Psoas muscle (tissue), 8 donors: ENCODE data around the gene MICU1. TPM values are rescaled to one million over a fixed set of nuclear protein-coding genes. Genes with fewer than 3 reads are reported as not detected.
A peak's percentile ranks its signal among the peaks of the same experiment; 100 is the strongest.
"Not testable (repeated sequence)": the region's sequence is repeated elsewhere in the genome, so short reads cannot be mapped to it uniquely, and the experiment has no call there.

ENCODE experiments used
- ATAC-seq, 4 donors: fragments of 200-7000 bp; cut with Tn5 transposase; one replicate each; pipeline ENCODE4 v1.9.1; 2020; ENCODE audit warnings: moderate library complexity in 3 of 4, mild to moderate bottlenecking in 2 of 4
- DNase-seq, 2 donors: peaks; one replicate each; pipeline ENCODE4 v3.0.0-alpha.2; 2020
- H3K27ac ChIP-seq: fragments of 200-600 bp; one replicate; pipeline ENCODE4 v1.8.0; 2022
- H3K27me3 ChIP-seq, 3 donors: fragments of 200-600 bp in 1 of 3; one replicate each; pipeline versions ENCODE4 v1.6.1 to v1.8.0; 2013 to 2022; ENCODE audit warnings: low read length in 2 of 3, mild to moderate bottlenecking in 2 of 3, moderate library complexity in 1 of 3; ENCODE audit not compliant: insufficient read depth in 3 of 3
- H3K36me3 ChIP-seq, 2 donors: fragments of 200-600 bp in 1 of 2; one replicate each; pipeline versions ENCODE4 v1.6.1 to v1.8.0; 2013 to 2022; ENCODE audit warnings: low read depth in 1 of 2, mild to moderate bottlenecking in 1 of 2, moderate library complexity in 1 of 2; ENCODE audit not compliant: insufficient read depth in 1 of 2
- H3K4me1 ChIP-seq: fragments of 200-600 bp; one replicate; pipeline ENCODE4 v1.8.0; 2022
- H3K4me3 ChIP-seq: fragments of 200-600 bp; one replicate; pipeline ENCODE4 v1.8.0; 2022; ENCODE audit warnings: mild to moderate bottlenecking
- H3K9me3 ChIP-seq: fragments of 200-600 bp; one replicate; pipeline ENCODE4 v1.8.0; 2022
- WGBS, 3 donors: extraction: QIAGEN DNeasy Blood & Tissue Kit; methylation state at CpG; one replicate each; pipeline versions ENCODE4 v1.1.6 to v1.1.7; 2013; 5-methylcytosine and 5-hydroxymethylcytosine counted together
- intact Hi-C, 2 donors: fragments of 100-400 bp; cut with DNase I; formaldehyde crosslinking; loops; one replicate each; pipeline versions ENCODE4 v1.11.0 to v1.14.2; 2022
- long read RNA-seq, 2 donors: library from polyadenylated mRNA; unstranded; transcript quantifications; one replicate each; pipeline ENCODE4 v2.0.0, GENCODE V29; 2021
- polyA plus RNA-seq, 3 donors: library from polyadenylated mRNA; stranded (reverse); fragments of 200-250 nt; gene quantifications; one replicate each; pipeline ENCODE4 v1.2.3, GENCODE V29; 2013
- total RNA-seq, 4 donors: library from RNA; stranded (reverse); fragmentation: NEBNext Ultra II Directional in 2 of 4; extraction: Animal tissue kit (Norgen Biotek cat#: 25700) in 2 of 4; gene quantifications; one replicate each; pipeline versions ENCODE4 v1.2.1 to v1.2.4, GENCODE V29; 2021 to 2023
- TF ChIP-seq, protein P1 (sequence below): fragments of 200-600 bp; IDR thresholded peaks from one replicate; pipeline ENCODE4 v1.8.0; 2022; ENCODE audit warnings: antibody characterized with exemption
- donor health status: healthy with polysubstance abuse.
- donor health status: DM: no; HTN: no; CAD: no; lungs with moderate emphysema.
- donor health status: Bipolar disorder and iron deficiency.
- donor health status: healthy.
- donor health status: DM: yes; HTN: yes; CAD: no.
- donor health status: DM: no; HTN: no; CAD: no.
- donor health status: DM: no; HTN: no; CAD: no.
- donor health status: DM: yes; HTN: yes; CAD: no.

Gene MICU1, protein sequence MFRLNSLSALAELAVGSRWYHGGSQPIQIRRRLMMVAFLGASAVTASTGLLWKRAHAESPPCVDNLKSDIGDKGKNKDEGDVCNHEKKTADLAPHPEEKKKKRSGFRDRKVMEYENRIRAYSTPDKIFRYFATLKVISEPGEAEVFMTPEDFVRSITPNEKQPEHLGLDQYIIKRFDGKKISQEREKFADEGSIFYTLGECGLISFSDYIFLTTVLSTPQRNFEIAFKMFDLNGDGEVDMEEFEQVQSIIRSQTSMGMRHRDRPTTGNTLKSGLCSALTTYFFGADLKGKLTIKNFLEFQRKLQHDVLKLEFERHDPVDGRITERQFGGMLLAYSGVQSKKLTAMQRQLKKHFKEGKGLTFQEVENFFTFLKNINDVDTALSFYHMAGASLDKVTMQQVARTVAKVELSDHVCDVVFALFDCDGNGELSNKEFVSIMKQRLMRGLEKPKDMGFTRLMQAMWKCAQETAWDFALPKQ
- total RNA-seq (10 to 100 TPM; 37.3 to 57.8 (median 46.6) TPM), polyA plus RNA-seq (10 to 100 TPM; 31.0 to 34.8 (median 33.5) TPM)
- long read RNA-seq, donor 1, transcript MICU1-201 (12 exons, 2,383 nt): major isoform, 5 of 15 reads
- long read RNA-seq, donor 1, partial matches to known transcripts: 1 of 15 reads
- long read RNA-seq, donor 1, other reads (novel, unspliced or antisense): 5 of 15 reads
- long read RNA-seq, donor 2, partial matches to known transcripts: 3 of 14 reads
- long read RNA-seq, donor 2, other reads (novel, unspliced or antisense): 5 of 14 reads

DNA sequence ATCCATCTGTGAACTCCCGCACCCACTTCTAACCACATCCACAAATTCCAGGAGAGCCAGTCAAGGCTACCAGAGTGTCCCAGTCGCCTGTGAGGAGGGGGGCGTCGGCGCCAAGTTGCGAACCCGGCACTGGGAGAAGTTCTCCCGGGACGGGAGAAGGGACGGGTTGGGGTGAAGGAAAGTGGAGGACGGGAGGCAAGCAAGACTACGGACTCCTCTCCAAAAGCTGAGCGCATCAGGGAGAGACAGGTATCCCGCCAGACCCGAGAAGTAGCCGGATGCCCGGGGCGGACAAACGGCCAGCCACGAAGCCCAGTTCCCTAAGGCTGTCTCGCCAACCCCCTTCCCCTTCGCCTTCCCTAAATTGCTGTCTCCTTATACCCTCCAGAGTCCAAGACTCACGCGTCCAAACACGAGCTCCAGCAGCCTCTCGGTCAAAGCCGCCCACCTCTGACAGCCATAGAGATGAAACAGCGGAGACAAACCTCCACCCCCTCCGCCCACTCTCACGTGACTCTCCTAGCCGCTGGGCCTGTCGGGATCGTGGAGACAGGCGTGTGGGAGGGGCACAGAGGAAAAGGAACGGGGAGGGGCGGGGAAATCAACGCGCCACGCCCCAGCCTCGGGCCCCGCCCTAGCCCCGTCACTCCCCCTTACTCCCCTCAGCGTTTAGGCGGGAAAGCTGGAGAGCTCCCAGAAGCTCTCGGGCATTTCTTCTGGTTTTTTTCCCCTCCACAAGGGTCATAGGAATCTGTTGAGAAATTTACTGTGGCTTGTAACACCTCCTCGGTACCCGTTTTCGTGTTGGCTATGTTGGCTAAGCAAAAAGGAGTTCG, at the start of gene MICU1:
TSS of gene MICU1 (minus strand) at position 472 of the 836 bp plus-strand sequence. CDS start 59,286 bp downstream, outside the sequence.
- H3K4me1 ChIP-seq: peaks cover 19% of the 10 kb centered on the region
- TF ChIP-seq, protein P1, sequence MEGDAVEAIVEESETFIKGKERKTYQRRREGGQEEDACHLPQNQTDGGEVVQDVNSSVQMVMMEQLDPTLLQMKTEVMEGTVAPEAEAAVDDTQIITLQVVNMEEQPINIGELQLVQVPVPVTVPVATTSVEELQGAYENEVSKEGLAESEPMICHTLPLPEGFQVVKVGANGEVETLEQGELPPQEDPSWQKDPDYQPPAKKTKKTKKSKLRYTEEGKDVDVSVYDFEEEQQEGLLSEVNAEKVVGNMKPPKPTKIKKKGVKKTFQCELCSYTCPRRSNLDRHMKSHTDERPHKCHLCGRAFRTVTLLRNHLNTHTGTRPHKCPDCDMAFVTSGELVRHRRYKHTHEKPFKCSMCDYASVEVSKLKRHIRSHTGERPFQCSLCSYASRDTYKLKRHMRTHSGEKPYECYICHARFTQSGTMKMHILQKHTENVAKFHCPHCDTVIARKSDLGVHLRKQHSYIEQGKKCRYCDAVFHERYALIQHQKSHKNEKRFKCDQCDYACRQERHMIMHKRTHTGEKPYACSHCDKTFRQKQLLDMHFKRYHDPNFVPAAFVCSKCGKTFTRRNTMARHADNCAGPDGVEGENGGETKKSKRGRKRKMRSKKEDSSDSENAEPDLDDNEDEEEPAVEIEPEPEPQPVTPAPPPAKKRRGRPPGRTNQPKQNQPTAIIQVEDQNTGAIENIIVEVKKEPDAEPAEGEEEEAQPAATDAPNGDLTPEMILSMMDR: no peak
- no peaks in the 10 kb centered on the region for H3K9me3 ChIP-seq
- H3K27me3 ChIP-seq: no peaks in the 10 kb centered on the region
- DNase-seq: peak; percentile 96 to 97
- intact Hi-C loops: loop anchor here (5.0 kb wide), 2 partner anchors 61 to 66 kb away; partner anchors contain the start of gene MCU (in 1 of the 2)
- peak within 1 kb of the TSS; percentile 87 for H3K4me3 ChIP-seq
- ATAC-seq: peak; percentile 100
- peak within 1 kb of the TSS; percentile 86 for H3K27ac ChIP-seq
- no peaks in the 10 kb centered on the region for H3K36me3 ChIP-seq
- 0% methylated on average over 46 to 49 of the region's 49 CpGs for WGBS, 3 donors

DNA sequence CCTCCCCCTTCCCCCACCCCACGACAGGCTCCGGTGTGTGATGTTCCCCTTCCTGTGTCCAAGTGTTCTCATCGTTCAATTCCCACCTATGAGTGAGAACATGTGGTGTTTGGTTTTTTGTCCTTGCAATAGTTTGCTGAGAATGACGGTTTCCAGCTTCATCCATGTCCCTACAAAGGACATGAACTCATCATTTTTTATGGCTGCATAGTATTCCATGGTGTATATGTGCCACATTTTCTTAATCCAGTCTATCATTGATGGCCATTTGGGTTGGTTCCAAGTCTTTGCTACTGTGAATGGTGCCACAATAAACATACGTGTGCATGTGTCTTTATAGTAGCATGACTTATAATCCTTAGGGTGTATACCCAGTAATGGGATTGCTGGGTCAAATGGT, 48.3 kb upstream of the MICU1 start:
- H3K9me3 ChIP-seq, H3K27me3 ChIP-seq, H3K27ac ChIP-seq, H3K4me3 ChIP-seq, ATAC-seq, H3K4me1 ChIP-seq, intact Hi-C loops, DNase-seq, H3K36me3 ChIP-seq: not testable (repeated sequence)
- WGBS, 3 donors: 95 to 98% (median 97%) methylated on average over 4 to 5 of the region's 5 CpGs

DNA sequence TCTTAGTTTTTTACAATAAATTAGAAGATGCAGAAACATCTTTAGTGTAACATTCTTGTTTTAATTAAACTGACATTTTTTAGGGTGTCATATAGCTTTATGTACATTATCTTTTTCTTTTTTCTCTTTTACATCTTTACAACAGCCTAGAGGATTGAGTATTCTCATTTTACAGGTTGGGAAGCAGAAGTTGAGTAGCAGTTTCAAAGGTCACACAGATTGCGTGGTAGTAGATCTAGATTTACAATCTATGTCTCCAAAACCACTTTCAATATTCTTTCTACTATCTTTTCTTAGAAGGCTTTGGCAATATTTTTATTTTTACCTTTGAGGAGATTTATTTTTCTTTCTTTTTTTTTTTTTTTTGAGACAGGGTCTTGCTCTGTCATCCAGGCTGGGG, 47.4 kb upstream of the MICU1 start:
- Histone ChIP-seq H3K9me3 (no peaks in the 10 kb centered on the region), H3K36me3 (no peaks in the 10 kb centered on the region), H3K4me1 (no peaks in the 10 kb centered on the region), H3K27me3 (no peaks in the 10 kb centered on the region), H3K4me3 (no peak overlapping the region), H3K27ac (no peak overlapping the region)
- DNase-seq: no peak
- intact Hi-C loops: no loop called here
- WGBS, 3 donors: 73 to 92% (median 84%) methylated on average over 1 of the region's 1 CpG
- no peak for ATAC-seq
- TF ChIP-seq, protein P1: no peak

DNA sequence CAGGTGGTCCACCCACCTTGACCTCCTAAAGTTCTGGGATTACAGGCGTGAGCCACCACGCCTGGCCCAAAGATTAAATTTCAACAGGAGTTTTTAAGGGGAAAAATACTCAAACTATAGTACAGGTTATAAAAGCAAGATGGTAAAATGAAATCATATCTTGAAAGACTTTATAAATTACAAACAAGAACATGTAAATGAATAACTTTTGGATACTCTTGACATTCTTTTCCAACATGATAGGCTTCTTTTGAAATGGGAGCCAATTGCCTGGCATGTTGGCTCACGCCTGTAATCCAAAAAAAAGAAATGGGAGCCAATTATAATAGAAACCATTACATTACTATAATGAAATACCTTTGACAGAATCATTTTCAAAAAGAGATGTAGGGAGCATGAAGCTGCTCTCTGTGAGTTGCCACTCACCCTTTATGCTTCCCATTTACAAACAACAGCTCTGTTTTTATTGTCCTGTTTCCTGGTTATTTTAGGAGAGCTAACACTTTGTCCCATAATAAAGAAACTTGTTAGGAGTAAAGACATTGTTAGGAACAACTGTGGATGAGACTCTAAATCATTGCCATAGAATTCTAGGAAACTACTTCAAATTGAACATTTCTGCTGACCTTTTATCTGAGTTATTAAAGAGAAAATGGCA, 41.5 kb upstream of the MICU1 start:
- TF ChIP-seq, protein P1: no peak
- WGBS, 3 donors: 82 to 95% (median 90%) methylated on average over 3 of the region's 3 CpGs
- ATAC-seq (no peak), DNase-seq (no peak)
- Histone ChIP-seq H3K9me3 (no peaks in the 10 kb centered on the region), H3K27me3 (no peaks in the 10 kb centered on the region), H3K4me3 (no peak overlapping the region), H3K4me1 (no peaks in the 10 kb centered on the region), H3K36me3 (no peaks in the 10 kb centered on the region), H3K27ac (no peak overlapping the region)
- intact Hi-C loops: no loop called here
